Glutamatergic neuron (in vitro differentiated cells): ENCODE data around the gene SH3PXD2B. TPM values are rescaled to one million over a fixed set of nuclear protein-coding genes. Genes with fewer than 3 reads are reported as not detected.
A peak's percentile ranks its signal among the peaks of the same experiment; 100 is the strongest.

Source experiments
- DNase-seq: peaks from one replicate; pipeline ENCODE4 v3.0.0; 2022
- H3K27ac Mint-ChIP-seq: one replicate; pipeline ENCODE4 v1.8.0; 2020; ENCODE audit warnings: mild to moderate bottlenecking, mixed read lengths, inconsistent platforms; ENCODE audit not compliant: unreplicated experiment
- H3K27me3 Mint-ChIP-seq: one replicate; pipeline ENCODE4 v1.8.0; 2020; ENCODE audit warnings: mild to moderate bottlenecking, moderate library complexity, mixed read lengths, inconsistent platforms; ENCODE audit not compliant: unreplicated experiment
- H3K36me3 Mint-ChIP-seq: one replicate; pipeline ENCODE4 v1.8.0; 2020; ENCODE audit warnings: mild to moderate bottlenecking, mixed read lengths, inconsistent platforms; ENCODE audit not compliant: unreplicated experiment
- H3K4me1 Mint-ChIP-seq: one replicate; pipeline ENCODE4 v1.8.0; 2020; ENCODE audit warnings: mild to moderate bottlenecking, low read depth, mixed read lengths, inconsistent platforms; ENCODE audit not compliant: unreplicated experiment
- H3K4me3 Mint-ChIP-seq: one replicate; pipeline ENCODE4 v1.8.0; 2020; ENCODE audit warnings: mild to moderate bottlenecking, mixed read lengths, inconsistent platforms; ENCODE audit not compliant: unreplicated experiment
- H3K9me3 Mint-ChIP-seq: one replicate; pipeline ENCODE4 v1.8.0; 2020; ENCODE audit warnings: mild to moderate bottlenecking, moderate library complexity, mixed read lengths, inconsistent platforms; ENCODE audit not compliant: unreplicated experiment
- total RNA-seq: library from RNA; stranded (reverse); fragmentation: NEBNext Ultra II Directional; extraction: Animal tissue kit (Norgen Biotek cat#: 25700); gene quantifications from one replicate; pipeline ENCODE4 v1.2.1, GENCODE V29; 2021; ENCODE audit not compliant: unreplicated experiment
- TF ChIP-seq, protein P1 (sequence below): fragments of 200-600 bp; sonication (generic); IDR thresholded peaks from one replicate; pipeline ENCODE4 v1.5.0; 2021; ENCODE audit not compliant: partially characterized antibody, unreplicated experiment

SH3PXD2B gene
- total RNA-seq, 1 donor from 2014 or later: 96.8 TPM

DNA sequence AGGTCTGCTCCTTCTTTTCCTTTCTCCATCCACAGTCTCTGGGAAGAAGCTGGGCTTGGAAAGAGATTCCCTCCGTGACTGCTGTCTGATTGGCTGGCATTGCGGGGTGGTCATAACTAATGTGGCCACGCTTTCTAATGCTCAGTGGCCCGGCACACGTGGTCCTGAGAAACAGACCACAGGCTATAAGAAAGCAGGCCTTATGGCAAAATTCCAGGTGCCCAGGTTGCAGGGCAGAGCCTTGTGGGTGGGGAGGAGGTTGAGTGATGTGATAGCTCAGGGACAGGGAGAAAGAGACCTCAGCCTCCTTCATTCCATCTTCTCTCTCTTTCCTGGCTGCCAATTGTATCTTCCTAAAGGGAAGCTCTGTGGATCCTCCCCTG, 5.4 kb upstream of the SH3PXD2B start:
- no peak for DNase-seq
- Mint-ChIP-seq H3K36me3 (peaks cover 10% of the 10 kb centered on the region), H3K4me3 (peak overlapping the region; percentile 36), H3K27me3 (peaks cover 5% of the 10 kb centered on the region), H3K9me3 (peaks cover 12% of the 10 kb centered on the region), H3K4me1 (peaks cover 44% of the 10 kb centered on the region), H3K27ac (peak overlapping the region; percentile 95)
- TF ChIP-seq, protein P1, sequence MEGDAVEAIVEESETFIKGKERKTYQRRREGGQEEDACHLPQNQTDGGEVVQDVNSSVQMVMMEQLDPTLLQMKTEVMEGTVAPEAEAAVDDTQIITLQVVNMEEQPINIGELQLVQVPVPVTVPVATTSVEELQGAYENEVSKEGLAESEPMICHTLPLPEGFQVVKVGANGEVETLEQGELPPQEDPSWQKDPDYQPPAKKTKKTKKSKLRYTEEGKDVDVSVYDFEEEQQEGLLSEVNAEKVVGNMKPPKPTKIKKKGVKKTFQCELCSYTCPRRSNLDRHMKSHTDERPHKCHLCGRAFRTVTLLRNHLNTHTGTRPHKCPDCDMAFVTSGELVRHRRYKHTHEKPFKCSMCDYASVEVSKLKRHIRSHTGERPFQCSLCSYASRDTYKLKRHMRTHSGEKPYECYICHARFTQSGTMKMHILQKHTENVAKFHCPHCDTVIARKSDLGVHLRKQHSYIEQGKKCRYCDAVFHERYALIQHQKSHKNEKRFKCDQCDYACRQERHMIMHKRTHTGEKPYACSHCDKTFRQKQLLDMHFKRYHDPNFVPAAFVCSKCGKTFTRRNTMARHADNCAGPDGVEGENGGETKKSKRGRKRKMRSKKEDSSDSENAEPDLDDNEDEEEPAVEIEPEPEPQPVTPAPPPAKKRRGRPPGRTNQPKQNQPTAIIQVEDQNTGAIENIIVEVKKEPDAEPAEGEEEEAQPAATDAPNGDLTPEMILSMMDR: no peak

DNA sequence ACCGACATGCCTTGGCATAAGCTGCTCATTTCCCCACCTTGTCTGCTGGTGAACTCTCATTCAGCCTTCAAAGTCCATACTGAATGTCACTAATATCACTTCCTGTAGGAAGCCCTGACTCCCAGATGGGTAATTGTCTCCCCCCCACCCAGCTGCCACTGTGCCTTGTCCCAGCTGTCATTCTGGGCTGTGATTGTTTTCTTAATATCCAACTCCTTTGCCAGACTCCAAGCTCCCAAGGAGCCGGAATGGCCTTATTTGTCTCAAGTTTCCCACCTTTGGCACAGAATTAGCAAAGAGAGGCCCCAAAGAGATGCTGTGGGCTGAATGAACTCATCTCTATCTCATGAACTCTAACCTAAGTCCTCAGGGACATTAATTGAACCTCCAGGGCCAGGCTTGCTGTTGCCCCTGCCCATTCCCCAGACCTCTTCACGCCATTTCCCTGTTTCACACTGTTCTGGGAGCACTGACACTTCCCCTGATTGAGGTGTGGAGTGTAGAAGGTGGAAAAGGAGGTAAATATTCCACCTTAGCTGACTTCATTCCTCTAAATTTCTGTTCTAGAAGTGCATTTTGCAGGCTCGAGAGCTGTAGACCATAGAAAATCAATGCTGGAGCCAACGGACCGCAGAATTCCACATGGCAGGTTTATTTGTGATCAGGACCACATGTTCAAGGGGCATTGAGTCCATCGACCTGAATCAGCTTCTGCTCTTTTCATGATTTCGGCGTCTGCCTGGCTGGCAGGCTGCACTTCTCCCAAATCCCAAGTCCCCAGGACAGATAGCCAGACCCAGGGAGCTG, 4.9 kb upstream of the SH3PXD2B start:
- Mint-ChIP-seq H3K9me3 (peaks cover 14% of the 10 kb centered on the region), H3K27me3 (peaks cover 7% of the 10 kb centered on the region), H3K36me3 (peaks cover 9% of the 10 kb centered on the region), H3K27ac (peak overlapping the region; percentile 95), H3K4me1 (peaks cover 45% of the 10 kb centered on the region), H3K4me3 (peak overlapping the region; percentile 79)
- TF ChIP-seq, protein P1: no peak
- DNase-seq: peak; percentile 47

DNA sequence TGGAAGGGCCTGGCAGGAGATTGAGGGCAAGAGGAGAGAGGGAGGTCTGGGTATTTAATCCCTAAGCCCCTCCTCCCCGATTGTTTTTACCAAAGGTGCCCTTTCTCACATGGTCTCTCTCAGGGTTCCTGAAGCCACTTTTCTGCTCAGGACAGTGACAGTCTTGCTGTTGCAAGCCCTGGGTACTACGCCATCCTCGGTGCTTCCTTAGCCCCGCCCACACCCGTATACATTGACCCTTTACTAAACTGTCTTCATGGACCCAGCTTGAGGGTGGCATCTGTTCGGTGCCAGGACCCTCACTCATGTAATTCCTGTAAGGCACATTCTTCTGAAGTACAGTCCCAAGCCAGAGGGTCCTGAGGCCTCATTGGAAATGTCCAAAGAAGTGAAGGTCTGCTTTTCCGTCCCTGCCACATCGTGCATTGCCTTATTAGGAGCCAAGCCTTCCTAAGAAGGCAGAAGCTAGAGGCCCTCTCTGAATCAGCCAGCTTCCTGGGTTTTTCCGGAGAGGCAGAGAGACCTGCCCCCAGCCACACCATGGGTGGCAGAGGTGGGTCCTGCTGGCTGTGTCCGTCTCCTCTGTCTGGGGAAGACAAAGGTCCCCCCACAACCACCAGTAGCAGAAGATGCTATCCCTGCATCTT, 1.9 kb upstream of the SH3PXD2B start:
- no peak overlapping the region for H3K27ac Mint-ChIP-seq
- TF ChIP-seq, protein P1: no peak
- H3K27me3 Mint-ChIP-seq: peaks cover 18% of the 10 kb centered on the region
- H3K9me3 Mint-ChIP-seq: peaks cover 17% of the 10 kb centered on the region
- no peak for DNase-seq
- H3K4me1 Mint-ChIP-seq: peaks cover 47% of the 10 kb centered on the region
- no peaks in the 10 kb centered on the region for H3K36me3 Mint-ChIP-seq
- H3K4me3 Mint-ChIP-seq: peak overlapping the region; percentile 91

GRCh38 chr5:172455511-172456061, 1.3 kb upstream of the SH3PXD2B start:
- Mint-ChIP-seq H3K9me3 (peaks cover 17% of the 10 kb centered on the region), H3K36me3 (no peaks in the 10 kb centered on the region), H3K4me1 (peaks cover 51% of the 10 kb centered on the region), H3K27ac (no peak overlapping the region), H3K27me3 (peaks cover 19% of the 10 kb centered on the region), H3K4me3 (peak overlapping the region; percentile 91)
- TF ChIP-seq, protein P1: no peak
- no peak for DNase-seq

GRCh38 chr5:172455087-172455381, 709 bp upstream of the SH3PXD2B start:
- Mint-ChIP-seq H3K27ac (peak overlapping the region; percentile 86), H3K4me3 (peak overlapping the region; percentile 91), H3K9me3 (peaks cover 17% of the 10 kb centered on the region), H3K36me3 (no peaks in the 10 kb centered on the region), H3K27me3 (peaks cover 19% of the 10 kb centered on the region), H3K4me1 (peaks cover 49% of the 10 kb centered on the region)
- DNase-seq: no peak
- TF ChIP-seq, protein P1: no peak
